GM21786 (cell line): ENCODE data around the gene PKD2.

ENCODE experiments used
- ATAC-seq: cut with Tn5 transposase; IDR thresholded peaks from one replicate; pipeline ENCODE4 v1.9.1; 2021; ENCODE audit not compliant: unreplicated experiment

PKD2 gene

GRCh38 chr4:88007304-88008121 is at the start of gene PKD2:
Gene PKD2 (plus strand): TSS chr4:88007635. CDS start chr4:88007734, 99 bp downstream.
- ATAC-seq, result peak; percentile 82

GRCh38 chr4:87961993-87962392 is 45.4 kb upstream of the PKD2 start:
- ATAC-seq, result no peak

- no peak for ATAC-seq
These were observed 44.9 kb upstream of the PKD2 start for GRCh38 chr4:87962398-87963146.

DNA sequence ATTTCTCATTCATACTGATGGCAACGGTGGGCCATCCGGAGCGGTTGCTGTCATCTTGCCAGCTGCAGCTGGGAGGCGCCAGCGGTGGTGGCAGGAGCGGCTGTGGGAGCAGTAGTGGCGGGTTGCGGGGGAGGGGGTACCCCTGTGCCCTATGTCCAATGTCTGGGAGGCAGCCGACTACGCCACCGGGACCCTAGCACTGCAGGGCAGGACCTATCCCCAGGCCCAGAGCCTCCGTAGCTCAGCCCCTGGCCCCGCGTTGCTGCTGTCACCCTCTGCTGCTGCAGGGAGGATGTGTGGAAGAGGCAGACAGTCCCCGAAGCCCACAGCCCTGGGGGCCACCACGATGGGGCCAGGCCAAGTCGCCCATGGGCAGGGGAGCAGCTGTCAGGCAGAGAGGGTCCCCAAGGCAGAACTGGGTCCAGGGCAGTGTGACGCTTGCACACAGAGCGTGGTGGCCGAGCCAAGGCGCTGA is 41.9 kb upstream of the PKD2 start:
- ATAC-seq, result no peak

DNA sequence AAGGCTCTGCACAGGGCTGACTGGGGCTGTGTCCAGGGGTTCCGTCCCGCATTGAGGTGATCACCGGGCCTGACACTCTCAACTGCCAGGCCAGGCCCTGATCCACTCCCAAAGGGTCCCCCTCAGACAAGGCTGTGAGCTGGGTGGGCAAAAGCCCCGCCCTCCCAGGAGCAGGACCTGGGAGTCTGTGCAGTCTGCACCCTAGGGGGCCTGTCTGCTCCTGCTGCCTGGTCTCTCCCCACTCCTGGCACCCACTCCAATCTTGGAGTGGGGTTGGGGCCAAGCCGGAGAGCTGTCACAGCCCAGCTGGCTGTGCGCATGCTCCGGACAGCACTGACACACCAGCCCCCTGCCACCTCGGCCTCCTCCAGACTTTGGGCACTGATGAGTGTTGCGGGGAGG is 41.3 kb upstream of the PKD2 start:
- ATAC-seq, result no peak

- no peak for ATAC-seq
These were observed 40.2 kb upstream of the PKD2 start for GRCh38 chr4:87967193-87967592.

- ATAC-seq, result no peak
These were observed 37.3 kb upstream of the PKD2 start for GRCh38 chr4:87970121-87970520.

- no peak for ATAC-seq
These were observed 35.6 kb upstream of the PKD2 start for GRCh38 chr4:87971866-87972265.

DNA sequence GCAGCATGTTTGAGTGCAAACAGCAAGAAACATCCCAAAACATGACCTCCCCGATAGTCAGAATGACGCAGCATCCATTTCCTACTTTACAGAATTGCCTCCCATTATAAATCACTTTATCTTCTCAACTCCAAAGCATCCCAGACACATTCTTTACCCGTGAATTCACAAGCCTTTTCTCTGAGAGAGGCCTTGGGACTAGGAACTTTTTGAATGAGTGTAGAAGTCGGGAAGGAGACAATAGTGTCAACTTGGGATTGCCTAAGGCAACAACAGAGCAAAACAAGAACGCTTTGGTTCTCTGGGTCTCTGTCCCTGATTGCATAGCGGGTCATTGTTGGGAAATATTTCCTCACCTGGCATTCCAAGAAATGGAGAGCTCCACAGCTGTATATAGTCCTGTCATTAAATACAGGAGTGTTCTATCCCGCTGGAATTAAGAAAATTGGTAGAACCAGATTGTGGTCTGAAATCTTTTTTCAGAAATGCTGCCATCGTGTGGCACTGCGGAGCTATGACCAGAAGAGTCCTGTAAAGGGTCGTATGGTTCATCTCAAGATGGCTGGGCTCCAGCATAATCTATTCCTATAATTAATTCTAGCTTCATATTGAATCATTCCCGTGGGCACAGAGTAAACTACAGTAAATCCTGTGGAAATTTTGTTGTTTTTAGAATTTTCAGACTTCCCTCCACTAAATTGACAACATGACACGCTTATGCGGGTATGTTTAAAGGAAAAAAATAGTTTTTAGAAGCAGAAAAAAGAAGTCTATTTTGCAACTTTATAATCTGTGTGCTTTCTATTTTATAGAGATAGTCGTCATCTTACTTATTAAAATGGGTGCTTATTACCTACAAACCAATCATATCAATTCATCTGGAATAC is 33.9 kb upstream of the PKD2 start:
- peak; percentile 83 for ATAC-seq

- peak; percentile 12 for ATAC-seq
These were observed 32.5 kb upstream of the PKD2 start for GRCh38 chr4:87974856-87975462.

DNA sequence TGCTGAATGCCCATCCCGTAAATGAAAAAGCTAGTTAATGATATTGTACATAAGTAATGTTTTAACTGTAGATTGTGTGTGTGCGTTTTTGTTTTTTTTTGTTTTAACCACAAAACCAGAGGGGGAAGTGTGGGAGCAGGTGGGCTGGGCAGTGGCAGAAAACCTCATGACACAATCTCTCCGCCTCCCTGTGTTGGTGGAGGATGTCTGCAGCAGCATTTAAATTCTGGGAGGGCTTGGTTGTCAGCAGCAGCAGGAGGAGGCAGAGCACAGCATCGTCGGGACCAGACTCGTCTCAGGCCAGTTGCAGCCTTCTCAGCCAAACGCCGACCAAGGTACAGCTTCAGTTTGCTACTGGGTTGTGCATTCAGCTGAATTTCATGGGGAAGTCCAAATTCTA is 32.0 kb upstream of the PKD2 start, which contains the start of gene SPP1:
TSS of gene SPP1 (plus strand) at position 249 of the 400 bp plus-strand sequence. CDS start 1,182 bp downstream, outside the sequence.
- peak; percentile 57 for ATAC-seq

GRCh38 chr4:87977521-87978278 is 29.7 kb upstream of the PKD2 start:
- ATAC-seq, result no peak

- ATAC-seq, result no peak
These were observed 28.8 kb upstream of the PKD2 start for GRCh38 chr4:87978681-87979080.

DNA sequence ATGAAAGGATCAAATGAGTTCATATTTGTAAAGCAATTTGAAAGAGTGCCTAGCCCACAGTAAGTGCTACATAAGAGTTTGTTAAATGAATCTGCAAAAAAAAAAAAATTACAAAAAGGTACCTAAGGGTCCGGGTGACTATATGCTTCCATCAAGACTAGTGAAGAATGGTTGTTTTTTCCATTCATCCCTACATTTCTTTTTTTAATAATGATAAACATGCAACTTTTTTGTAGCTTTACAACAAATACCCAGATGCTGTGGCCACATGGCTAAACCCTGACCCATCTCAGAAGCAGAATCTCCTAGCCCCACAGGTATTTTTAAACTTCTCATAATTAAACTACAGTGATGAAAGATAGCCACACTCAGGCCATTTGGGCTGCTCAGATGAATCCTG is 27.6 kb upstream of the PKD2 start:
- ATAC-seq, result no peak

- ATAC-seq, result no peak
These were observed 25.9 kb upstream of the PKD2 start for GRCh38 chr4:87981486-87981885.

GRCh38 chr4:87982036-87982435 is 25.4 kb upstream of the PKD2 start:
- ATAC-seq, result no peak

DNA sequence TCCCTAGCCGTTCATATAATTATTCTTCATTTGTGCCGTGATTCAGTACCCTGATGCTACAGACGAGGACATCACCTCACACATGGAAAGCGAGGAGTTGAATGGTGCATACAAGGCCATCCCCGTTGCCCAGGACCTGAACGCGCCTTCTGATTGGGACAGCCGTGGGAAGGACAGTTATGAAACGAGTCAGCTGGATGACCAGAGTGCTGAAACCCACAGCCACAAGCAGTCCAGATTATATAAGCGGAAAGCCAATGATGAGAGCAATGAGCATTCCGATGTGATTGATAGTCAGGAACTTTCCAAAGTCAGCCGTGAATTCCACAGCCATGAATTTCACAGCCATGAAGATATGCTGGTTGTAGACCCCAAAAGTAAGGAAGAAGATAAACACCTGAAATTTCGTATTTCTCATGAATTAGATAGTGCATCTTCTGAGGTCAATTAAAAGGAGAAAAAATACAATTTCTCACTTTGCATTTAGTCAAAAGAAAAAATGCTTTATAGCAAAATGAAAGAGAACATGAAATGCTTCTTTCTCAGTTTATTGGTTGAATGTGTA is 24.9 kb upstream of the PKD2 start:
- no peak for ATAC-seq

- no peak for ATAC-seq
These were observed 23.4 kb upstream of the PKD2 start for GRCh38 chr4:87983996-87984395.

DNA sequence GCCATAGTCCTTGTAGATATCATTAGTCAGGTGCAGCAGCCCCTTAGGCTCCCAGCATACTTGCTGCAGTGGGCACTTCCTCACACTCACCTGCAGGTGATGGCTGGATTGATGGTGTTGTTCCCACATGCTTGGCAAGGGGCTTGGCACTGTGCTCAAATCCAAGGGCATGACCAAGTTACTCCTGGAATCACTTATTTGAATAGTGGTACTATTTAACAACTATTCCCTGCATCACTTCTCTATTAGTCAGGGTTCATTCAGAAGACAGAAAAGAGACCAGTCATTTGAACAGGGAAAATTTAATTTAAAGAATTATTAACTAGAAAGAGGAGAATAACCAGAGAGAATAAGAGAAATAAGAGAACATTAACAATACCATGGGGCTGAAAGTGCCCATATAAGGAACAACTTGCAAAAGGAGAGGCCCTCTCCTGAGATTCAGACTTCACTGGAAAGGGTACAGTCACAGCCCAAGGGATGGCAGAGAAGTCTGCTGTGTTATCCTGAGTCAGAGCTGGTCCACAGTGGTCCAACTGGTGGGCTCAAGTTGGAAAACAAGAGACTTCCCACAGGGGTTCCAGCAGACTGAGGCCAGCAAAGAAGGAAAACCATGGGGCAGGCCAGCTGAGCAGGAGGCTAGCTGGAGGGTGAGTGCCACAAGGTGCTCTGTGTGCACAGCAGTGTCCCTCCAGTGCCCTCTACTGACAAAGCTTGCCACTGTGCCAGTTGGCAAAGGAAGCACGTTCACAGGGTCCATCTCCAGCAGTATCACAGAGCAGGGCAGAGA is 22.1 kb upstream of the PKD2 start:
- peak; percentile 94 for ATAC-seq
